ENCODE data around the gene EPHX1.

GRCh38 chr1:225873281-225873850, 63.4 kb downstream of the EPHX1 start:
- TF ChIP-seq EZH2phosphoT487 (IDR thresholded peaks at IDR 0.05; ENCODE audit: insufficient read depth, low read depth) (no peak), EZH2 (IDR thresholded peaks at IDR 0.05; ENCODE audit: insufficient read depth, poor library complexity, severe bottlenecking) (no peak)
